Ammon's horn (tissue), 1 donor: Measurements from ENCODE around the gene PRDX2.
"Not testable (repeated sequence)": the region's sequence is repeated elsewhere in the genome, so short reads cannot be mapped to it uniquely, and the experiment has no call there.

Source experiments
- DNase-seq: peaks from one replicate; pipeline ENCODE4 v3.0.0-alpha.2; 2016; ENCODE audit warnings: low spot score

The PRDX2 gene

GRCh38 chr19:12801466-12802266 lies at the start of gene PRDX2, which contains the start of gene THSD8:
Gene PRDX2, minus strand, starts transcription at chr19:12801800. Its CDS starts 539 bp downstream, at chr19:12801261.
Gene THSD8, plus strand, starts transcription at chr19:12802069. Its CDS starts 3 bp downstream, at chr19:12802072.
- peak; percentile 89 for DNase-seq

- DNase-seq, result peak; percentile 80
These were observed 45.8 kb upstream of the PRDX2 start for GRCh38 chr19:12847159-12848139.

GRCh38 chr19:12846613-12847012 lies 45.0 kb upstream of the PRDX2 start:
- not testable (repeated sequence) for DNase-seq

DNA sequence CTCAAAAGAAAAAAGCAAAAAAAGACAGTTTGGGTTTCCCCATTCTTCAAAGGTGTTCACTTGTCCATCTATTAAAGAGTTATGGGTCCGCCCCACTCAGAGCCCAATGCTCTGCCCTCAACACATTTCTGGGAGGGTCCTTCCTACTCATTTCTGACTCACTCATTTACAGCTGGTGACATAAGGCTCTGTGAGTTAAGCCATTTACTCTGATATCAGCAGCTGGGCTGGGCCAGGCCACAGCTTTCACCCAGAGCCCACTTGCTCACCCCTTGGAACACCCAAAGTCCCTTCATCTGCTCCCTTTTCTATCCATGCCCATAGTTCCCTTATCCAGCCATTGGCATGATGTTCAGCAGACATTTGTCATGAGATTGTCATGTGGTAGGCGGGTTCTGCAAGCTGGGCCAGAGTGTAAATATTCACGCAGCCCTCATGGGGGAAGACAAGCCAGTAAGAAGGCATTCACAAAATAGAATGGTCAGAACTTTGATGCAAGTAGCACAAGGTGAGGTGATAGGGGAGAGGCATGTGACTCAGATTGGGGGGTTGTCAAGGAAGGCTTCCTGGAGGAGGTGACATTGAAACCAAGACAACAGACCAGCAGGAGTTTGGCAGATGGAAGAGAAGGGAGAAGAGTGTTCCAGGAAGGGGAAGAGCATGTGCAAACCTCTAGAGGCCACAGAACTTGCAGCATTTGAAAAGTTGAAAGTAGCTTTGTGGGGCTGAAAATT lies 42.6 kb upstream of the PRDX2 start:
- no peak for DNase-seq

- DNase-seq, result no peak
These were observed 41.7 kb upstream of the PRDX2 start for GRCh38 chr19:12843328-12843727.

DNA sequence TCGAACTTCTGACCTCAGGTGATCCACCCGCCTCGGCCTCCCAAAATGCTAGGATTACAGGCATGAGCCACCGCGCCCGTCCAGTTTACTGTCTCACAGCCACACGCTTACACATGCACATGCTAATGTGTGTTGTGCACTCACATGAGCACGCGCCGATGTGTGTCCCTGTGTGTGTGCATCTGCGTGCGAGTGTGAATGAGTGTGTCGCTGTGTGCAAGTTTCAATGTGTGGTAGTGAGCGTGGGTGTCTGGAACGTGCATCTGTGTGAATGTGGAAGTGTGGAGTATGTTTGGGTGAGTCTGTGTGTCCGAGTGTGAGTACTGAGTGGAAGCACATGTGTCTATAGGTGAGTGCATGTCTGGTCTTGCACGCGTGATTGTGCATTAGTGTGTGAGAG lies 40.9 kb upstream of the PRDX2 start:
- no peak for DNase-seq

- DNase-seq, result no peak
These were observed 39.5 kb upstream of the PRDX2 start for GRCh38 chr19:12841094-12841493.

DNA sequence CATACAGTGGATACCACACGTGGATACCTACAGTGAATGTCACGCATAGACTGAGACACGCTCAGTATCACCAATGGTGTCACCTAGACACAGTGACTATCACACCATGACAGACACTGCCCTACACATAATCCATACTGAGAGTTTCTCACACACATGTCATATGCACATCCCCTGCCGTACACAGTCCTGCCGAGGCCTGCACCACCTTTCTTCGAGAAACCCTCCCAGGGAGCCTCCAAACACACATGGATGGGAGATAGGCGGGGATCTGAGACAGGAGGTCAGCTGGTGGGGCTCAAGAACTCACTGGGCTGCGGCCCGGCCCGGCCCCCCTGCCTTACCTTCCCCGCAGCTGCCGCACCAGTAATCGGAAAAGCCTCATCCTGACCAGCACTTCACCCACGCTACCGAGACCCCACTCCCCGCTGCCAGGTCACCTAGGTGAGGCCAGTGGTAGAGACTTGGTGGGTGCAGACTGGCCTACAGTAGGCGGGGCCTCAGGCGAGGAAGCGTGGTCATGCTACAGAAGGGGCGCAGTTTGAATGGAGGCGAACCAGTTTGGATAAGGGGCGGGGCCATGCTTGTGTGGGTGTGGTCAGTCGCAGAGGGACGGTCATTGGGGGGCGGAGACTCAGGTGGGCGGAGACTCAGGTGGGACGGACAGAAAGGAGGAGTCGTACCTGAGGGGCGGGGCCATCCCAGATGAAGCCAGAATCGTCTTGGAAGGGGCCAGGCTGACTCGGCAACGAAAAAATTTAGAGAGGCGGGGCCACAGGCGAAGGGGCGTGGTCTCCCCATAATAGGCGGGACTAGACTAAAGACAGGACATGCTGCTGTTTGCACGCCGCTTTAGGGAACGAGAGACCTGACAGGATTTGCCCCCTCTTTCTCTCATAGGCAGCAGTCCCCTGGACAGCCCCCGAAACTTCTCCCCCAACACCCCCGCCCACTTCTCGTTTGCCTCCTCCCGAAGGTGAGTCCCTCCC lies 38.8 kb upstream of the PRDX2 start:
- no peak for DNase-seq

GRCh38 chr19:12838886-12839756 lies 37.5 kb upstream of the PRDX2 start:
- DNase-seq, result no peak

DNA sequence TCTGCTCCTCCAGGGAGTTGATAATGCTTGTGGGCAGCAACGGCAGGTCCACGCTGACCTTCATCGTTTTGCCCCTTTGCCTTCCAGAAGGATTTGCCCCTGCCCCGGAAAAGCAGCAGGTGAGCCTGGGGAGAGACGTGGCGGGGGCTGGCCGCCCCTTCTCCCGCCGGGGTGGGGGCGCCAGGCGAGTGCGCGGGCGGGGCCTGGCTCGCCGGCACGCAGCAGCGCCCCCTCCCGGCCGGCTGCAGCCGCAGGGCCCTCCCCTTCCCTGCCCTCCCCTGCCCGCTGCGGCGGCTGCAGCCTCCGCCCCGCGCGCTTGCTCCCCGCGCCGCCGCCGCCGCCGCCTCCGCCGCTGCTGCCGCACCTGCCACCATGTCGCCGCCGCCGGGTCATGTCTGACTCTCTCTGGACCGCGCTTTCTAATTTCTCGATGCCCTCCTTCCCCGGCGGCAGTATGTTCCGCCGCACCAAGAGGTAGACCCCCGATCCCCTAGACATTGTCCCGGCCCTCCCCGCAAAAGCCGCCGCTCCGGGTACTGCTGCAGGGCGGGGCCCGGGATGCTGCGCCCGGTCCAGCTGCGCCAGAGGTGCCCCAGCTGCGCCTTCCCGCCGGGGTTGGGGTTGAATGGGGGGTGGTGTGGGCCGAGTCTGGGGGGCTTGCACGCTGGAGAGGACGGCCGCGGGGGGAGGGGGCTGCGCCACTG lies 36.7 kb upstream of the PRDX2 start, which contains the start of gene MAST1:
Gene MAST1 (plus strand): TSS at position 334 of the 704 bp plus-strand sequence. CDS start 58 bp downstream, at position 392.
- peak; percentile 70 for DNase-seq

DNA sequence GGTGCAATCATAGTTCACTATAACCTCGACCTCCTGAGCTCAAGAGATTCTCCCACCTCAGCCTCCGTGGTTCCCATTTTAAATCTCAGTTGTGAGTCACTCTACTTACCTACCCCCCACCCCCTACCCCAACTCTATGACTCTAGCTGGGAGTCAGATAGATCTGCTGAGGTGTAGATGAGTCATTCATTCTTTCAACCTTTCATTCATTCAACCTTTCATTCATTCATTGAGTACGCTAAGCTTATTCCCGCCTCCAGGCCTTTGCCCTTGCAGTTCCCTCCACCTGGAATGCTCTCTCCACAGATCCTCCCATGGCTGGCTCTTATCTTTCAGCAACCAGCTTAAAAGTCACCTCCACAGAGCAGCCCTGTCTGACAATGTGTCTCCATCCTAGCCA lies 35.6 kb upstream of the PRDX2 start:
- DNase-seq, result no peak

GRCh38 chr19:12836529-12836863 lies 34.9 kb upstream of the PRDX2 start:
- DNase-seq, result no peak

GRCh38 chr19:12834976-12835757 lies 33.6 kb upstream of the PRDX2 start:
- no peak for DNase-seq

DNA sequence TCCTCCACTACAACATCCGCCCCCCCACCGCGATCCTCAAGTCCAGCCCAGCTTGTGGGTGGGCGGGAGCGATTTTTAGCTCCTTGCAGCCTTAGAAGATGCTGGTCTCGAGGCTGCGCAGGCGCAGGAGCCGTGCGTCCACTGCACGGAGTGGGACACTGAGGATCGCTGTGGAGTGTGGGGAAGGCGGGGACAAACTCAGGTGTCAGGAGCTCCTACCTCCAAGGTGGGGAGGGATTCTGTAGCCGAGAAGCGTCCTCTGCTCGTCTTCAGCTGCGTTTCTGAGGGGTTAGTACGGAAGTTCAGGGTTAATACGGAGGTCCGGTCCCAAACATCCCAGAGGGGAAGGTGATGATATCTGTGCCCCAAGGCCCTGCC lies 33.0 kb upstream of the PRDX2 start, which contains the start of gene RTBDN:
Gene RTBDN (minus strand): TSS at position 14 of the 378 bp plus-strand sequence. CDS start 4,600 bp downstream, outside the sequence.
- DNase-seq, result no peak

DNA sequence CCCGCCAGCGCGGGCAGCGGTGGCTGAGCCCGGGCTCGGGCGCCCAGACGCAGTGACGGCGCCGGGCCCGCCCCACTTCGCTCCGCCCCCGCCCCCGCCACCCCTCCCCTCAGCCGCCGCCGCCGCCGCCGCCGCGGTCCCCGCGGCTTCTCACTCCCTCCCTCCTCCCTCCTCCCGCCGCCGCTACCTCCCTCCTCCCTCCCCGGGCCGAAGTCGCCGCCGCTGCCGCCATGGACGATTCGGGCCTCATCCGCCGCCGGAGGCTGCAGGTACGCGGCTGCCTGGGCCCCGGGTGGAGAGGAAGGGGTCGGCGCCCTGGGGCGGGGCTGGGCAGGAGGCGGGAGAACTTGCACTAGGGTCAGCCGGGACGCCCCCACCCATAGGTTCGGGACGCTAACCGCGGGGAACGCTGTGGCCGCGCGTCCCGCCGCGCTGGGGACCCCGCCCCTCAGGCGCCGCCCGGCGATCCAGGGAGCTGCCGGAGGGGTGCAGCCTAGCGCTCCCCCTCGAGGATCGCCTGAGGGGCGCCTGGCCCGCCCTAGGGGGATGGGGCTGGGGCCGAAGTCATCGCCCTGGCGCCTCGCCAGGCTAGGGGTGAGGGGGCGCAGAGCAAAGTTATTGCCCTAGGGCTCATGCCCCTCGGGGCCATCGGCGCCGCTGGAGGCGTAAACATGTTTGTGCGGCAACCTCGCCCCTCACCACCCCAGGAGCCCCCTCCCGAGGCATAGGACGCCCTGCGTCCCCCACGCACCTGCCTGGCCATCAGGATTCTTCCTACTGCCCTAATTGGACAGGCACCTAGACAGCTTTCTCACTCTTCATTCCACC lies 32.4 kb upstream of the PRDX2 start:
- DNase-seq, result no peak

DNA sequence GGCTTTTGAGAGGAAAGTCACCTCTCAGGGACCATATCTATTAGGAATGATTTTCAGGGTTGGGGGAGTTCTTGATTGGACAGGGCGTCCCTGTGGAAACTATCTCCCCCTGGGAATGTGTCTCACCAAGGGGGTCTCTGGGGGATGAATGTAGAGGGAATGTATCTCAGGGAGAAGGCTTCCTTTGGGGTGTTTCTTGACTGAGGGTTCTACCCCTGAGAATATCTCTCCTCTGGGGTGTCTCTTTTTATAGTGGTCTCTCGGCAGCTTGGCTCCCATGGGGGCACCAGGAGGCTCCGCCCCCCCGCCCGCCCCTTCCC lies 31.8 kb upstream of the PRDX2 start:
- DNase-seq, result no peak

DNA sequence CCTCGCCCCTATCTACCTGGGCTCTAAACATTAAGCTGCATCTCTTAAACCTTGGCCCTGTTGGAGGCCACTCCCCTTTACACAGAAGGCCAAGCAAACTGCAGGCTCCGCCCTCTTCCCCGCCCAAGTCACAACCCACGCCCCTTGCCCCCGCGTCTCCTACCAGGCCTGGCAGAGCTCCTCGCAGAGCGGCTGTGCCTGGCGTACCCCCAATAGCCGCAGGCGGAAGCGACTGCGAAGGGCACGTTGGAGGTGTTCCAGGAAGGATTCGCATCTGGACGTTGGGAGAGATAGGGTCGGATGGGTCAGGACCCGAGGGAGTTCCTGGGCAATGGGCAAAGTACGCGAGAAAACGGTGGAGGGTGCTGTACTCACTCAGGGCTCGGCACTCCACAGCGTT lies 26.9 kb upstream of the PRDX2 start:
- no peak for DNase-seq
